ENCODE measurements around the gene BRD3. TPM values are rescaled to one million over a fixed set of nuclear protein-coding genes. Genes with fewer than 3 reads are reported as not detected.
A peak's percentile ranks its signal among the peaks of the same experiment; 100 is the strongest.

BRD3 gene
- total and polyA plus RNA-seq, 11 donors, result 10.3 to 37.3 (median 27.5) TPM

GRCh38 chr9:134050726-134051125 is 17.1 kb downstream of the BRD3 start:
- WGBS, 4 donors, result 88 to 95% (median 92%) methylated on average over 6 to 14 of the region's 14 CpGs
- ATAC-seq, result no peak
- peak in 2 of 5 donors; percentile 16 to 19 for DNase-seq
- no peak overlapping the region for H3K4me3 ChIP-seq
- TF ChIP-seq POLR2A (IDR thresholded peaks at IDR 0.05), result no peak
- no peak for TF ChIP-seq CTCF (IDR thresholded peaks at IDR 0.05)
- no peak overlapping the region for H3K27ac ChIP-seq
- H3K9me3 ChIP-seq, result no peaks in the 10 kb centered on the region
- H3K4me1 ChIP-seq, result peaks cover 5 to 38% (median 16%) of the 10 kb centered on the region in 12 donors
- intact Hi-C loops (cut with DNase I), result no loop called here
- no peaks in the 10 kb centered on the region for H3K27me3 ChIP-seq
- peaks cover 0 to 78% (median 72%) of the 10 kb centered on the region in 9 donors for H3K36me3 ChIP-seq

GRCh38 chr9:134049772-134050588 is 17.8 kb downstream of the BRD3 start:
- intact Hi-C loops (cut with DNase I), result no loop called here
- H3K27me3 ChIP-seq, result no peaks in the 10 kb centered on the region
- H3K9me3 ChIP-seq, result no peaks in the 10 kb centered on the region
- no peak for TF ChIP-seq POLR2A (IDR thresholded peaks at IDR 0.05)
- peaks cover 0 to 31% (median 10%) of the 10 kb centered on the region in 12 donors for H3K4me1 ChIP-seq
- DNase-seq (peak in 2 of 5 donors; percentile 25 to 28), ATAC-seq (peak in 1 of 4 donors; percentile 1)
- WGBS, 4 donors, result 88 to 91% (median 89%) methylated on average over 25 to 28 of the region's 28 CpGs
- peak overlapping the region in 7 of 12 donors; percentile 2 to 68 (median 28) for H3K27ac ChIP-seq
- H3K36me3 ChIP-seq, result peaks cover 0 to 86% (median 80%) of the 10 kb centered on the region in 9 donors
- H3K4me3 ChIP-seq, result no peak overlapping the region

- peak overlapping the region in 6 of 12 donors; percentile 2 to 68 (median 36) for H3K27ac ChIP-seq
- WGBS, 4 donors, result 45 to 76% (median 65%) methylated on average over 15 to 20 of the region's 20 CpGs
- ATAC-seq, result peak; percentile 86 to 95 (median 92)
Observed at GRCh38 chr9:134049236-134049635, 18.6 kb downstream of the BRD3 start.

GRCh38 chr9:134048582-134048968 is 19.3 kb downstream of the BRD3 start:
- no peak for DNase-seq
- Histone ChIP-seq H3K27me3 (no peaks in the 10 kb centered on the region), H3K9me3 (no peaks in the 10 kb centered on the region), H3K36me3 (peaks cover 0 to 100% (median 94%) of the 10 kb centered on the region in 9 donors), H3K4me3 (no peak overlapping the region), H3K27ac (peak overlapping the region in 3 of 12 donors; percentile 28 to 68 (median 50)), H3K4me1 (peaks cover 0 to 28% (median 8%) of the 10 kb centered on the region in 12 donors)
- no peak for ATAC-seq
- intact Hi-C loops (cut with DNase I), result no loop called here
- 89 to 92% (median 91%) methylated on average over 9 to 12 of the region's 12 CpGs for WGBS, 4 donors
- TF ChIP-seq CTCF (IDR thresholded peaks at IDR 0.05), result no peak
- TF ChIP-seq POLR2A (IDR thresholded peaks at IDR 0.05), result no peak

More at GRCh38 chr9:134049236-134049635, 18.6 kb downstream of the BRD3 start:
- no peak for TF ChIP-seq POLR2A (IDR thresholded peaks at IDR 0.05)
- H3K4me1 ChIP-seq, result peaks cover 0 to 28% (median 8%) of the 10 kb centered on the region in 12 donors
- H3K36me3 ChIP-seq, result peaks cover 0 to 93% (median 87%) of the 10 kb centered on the region in 9 donors
- H3K4me3 ChIP-seq, result no peak overlapping the region
- intact Hi-C loops (cut with DNase I), result no loop called here
- H3K27me3 ChIP-seq, result no peaks in the 10 kb centered on the region
- H3K9me3 ChIP-seq, result no peaks in the 10 kb centered on the region
- DNase-seq, result peak; percentile 73 to 90 (median 84)

- Histone ChIP-seq H3K4me3 (no peak overlapping the region), H3K9me3 (no peaks in the 10 kb centered on the region), H3K4me1 (peaks cover 0 to 28% (median 8%) of the 10 kb centered on the region in 12 donors), H3K27me3 (no peaks in the 10 kb centered on the region), H3K36me3 (peaks cover 0 to 100% (median 96%) of the 10 kb centered on the region in 9 donors), H3K27ac (no peak overlapping the region)
- TF ChIP-seq CTCF (IDR thresholded peaks at IDR 0.05) (no peak), POLR2A (IDR thresholded peaks at IDR 0.05) (no peak)
- no peak for ATAC-seq
- intact Hi-C loops (cut with DNase I), result no loop called here
- DNase-seq, result no peak
- WGBS, 4 donors, result 92 to 95% (median 94%) methylated on average over 26 to 53 of the region's 53 CpGs
Observed at GRCh38 chr9:134047868-134048581, 19.8 kb downstream of the BRD3 start.

Data from heart left ventricle (tissue), 16 donors.